ENCODE measurements around the gene PYGB. TPM values are rescaled to one million over a fixed set of nuclear protein-coding genes. Genes with fewer than 3 reads are reported as not detected.
A peak's percentile ranks its signal among the peaks of the same experiment; 100 is the strongest.

The PYGB gene
- total and polyA plus RNA-seq, 4 experiments from 2014 or later = 28.3 to 35.6 (median 34.2) TPM

DNA sequence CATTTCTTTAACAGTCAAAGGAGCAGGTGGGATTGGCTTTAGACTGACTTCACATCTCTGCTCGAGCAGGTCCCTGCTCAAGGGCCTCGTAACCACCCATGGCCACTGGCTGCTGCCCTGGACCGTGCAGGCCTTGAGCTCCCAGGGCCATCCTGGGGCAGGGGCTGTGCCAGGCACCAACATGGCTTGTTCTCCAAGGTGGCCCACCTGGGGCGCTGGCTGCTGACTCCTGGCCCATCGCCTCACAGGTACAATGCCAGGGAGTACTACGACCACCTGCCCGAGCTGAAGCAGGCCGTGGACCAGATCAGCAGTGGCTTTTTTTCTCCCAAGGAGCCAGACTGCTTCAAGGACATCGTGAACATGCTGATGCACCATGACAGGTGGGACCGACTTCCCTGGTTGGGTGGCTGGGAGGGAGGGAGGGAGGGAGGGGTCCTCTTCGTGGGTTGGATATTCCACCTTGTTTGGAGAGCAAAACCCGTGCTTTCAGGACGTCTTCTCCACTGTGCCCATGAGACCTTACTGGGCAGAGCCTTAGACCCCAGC is 46.1 kb downstream of the PYGB start:
- Mint-ChIP-seq H3K27me3 (no peaks in the 10 kb centered on the region), H3K9me3 (no peaks in the 10 kb centered on the region), H3K36me3 (peaks cover 7 to 34% of the 10 kb centered on the region in 2 donors), H3K27ac (peak overlapping the region in 2 of 7 donors; percentile 42 to 68), H3K4me3 (no peak overlapping the region), H3K4me1 (peaks cover 0 to 4% (median 2%) of the 10 kb centered on the region in 4 donors)
- Histone ChIP-seq H3K9me3 (ENCODE audit: control insufficient read depth in 1 of 2, low read length in 2 of 2) (no peaks in the 10 kb centered on the region), H3K27me3 (ENCODE audit: insufficient read depth, low read length) (no peaks in the 10 kb centered on the region), H3K27ac (ENCODE audit: low read depth, low read length) (no peak overlapping the region), H3K4me1 (ENCODE audit: insufficient read depth, low read length) (no peaks in the 10 kb centered on the region), H3K36me3 (ENCODE audit: insufficient read depth, low read length) (peaks cover 5% of the 10 kb centered on the region), H3K4me3 (ENCODE audit: low read length in 2 of 2) (no peak overlapping the region)
- intact Hi-C loops (cut with micrococcal nuclease) = loop anchor here (1.0 to 10.0 kb wide), 2 partner anchors 105 to 299 kb away; partner anchors contain the start of gene APMAP
- ChIA-PET CTCF (ENCODE audit: partially characterized antibody) (interaction anchor here (0.6 to 4.0 kb wide), 6 partner anchors 9 to 300 kb away, joined by 3 to 52 read pairs (median 5); no protein-coding TSS in a partner anchor), POLR2A (ENCODE audit: partially characterized antibody) (no interaction called here)
- DNase-seq = no peak

DNA sequence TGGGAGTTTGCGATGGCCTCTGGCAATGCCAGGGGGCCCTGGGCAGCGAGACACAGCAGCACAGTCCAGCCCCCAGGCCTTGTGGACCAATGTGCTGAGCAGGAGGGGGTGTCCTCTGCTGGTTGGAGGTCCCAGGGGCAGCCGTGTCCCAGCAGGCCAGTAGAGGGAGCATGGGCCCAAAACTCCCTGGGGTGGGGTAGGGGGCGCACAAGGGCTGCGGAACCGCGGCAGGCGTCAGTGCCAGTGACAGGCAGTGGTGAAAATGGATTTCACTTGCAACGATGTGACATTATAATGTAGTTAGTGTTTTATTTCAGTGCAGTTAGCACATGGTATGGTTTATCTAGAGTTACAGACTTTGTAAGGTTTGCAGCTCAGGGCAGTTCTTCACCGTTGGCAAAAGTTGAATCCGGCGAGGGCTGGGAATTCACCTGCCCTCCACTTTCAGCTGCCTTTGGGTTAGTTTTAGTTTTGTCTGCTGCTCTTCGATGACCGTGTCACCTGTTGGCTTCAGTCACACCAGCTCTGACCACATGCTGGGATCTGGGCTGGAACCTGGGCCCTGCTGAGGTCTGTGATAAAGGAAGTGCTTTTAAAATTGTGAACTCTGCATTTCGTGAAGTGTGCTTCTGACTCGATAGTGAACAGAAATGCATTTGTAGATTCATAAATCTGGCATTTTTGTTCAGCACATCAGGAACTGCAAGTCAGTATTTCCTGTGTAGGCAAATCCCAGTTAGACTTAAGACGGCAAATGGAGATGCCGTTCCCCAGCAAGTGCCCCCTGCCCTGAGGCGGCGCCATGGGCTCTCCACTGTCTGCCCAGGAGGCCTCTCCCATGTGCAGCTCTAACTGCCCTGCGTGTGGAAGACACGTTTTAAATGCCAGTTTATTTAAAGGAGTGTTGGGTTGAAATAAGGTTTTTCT is 46.8 kb downstream of the PYGB start:
- Mint-ChIP-seq H3K4me1 (peaks cover 0 to 4% (median 2%) of the 10 kb centered on the region in 4 donors), H3K27ac (peak overlapping the region in 4 of 7 donors; percentile 41 to 72 (median 55)), H3K36me3 (peaks cover 7 to 33% of the 10 kb centered on the region in 2 donors), H3K9me3 (no peaks in the 10 kb centered on the region), H3K27me3 (no peaks in the 10 kb centered on the region), H3K4me3 (no peak overlapping the region)
- Histone ChIP-seq H3K4me1 (ENCODE audit: insufficient read depth, low read length) (no peaks in the 10 kb centered on the region), H3K27ac (ENCODE audit: low read depth, low read length) (no peak overlapping the region), H3K36me3 (ENCODE audit: insufficient read depth, low read length) (peaks cover 5% of the 10 kb centered on the region), H3K27me3 (ENCODE audit: insufficient read depth, low read length) (no peaks in the 10 kb centered on the region), H3K9me3 (ENCODE audit: control insufficient read depth in 1 of 2, low read length in 2 of 2) (no peaks in the 10 kb centered on the region), H3K4me3 (ENCODE audit: low read length in 2 of 2) (no peak overlapping the region)
- ChIA-PET CTCF (ENCODE audit: partially characterized antibody) (interaction anchor here (1.2 to 4.0 kb wide), 9 partner anchors 9 to 1193 kb away, joined by 3 to 52 read pairs (median 5); no protein-coding TSS in a partner anchor), POLR2A (ENCODE audit: partially characterized antibody) (no interaction called here)
- DNase-seq = peak; percentile 33 to 44 (median 42)
- intact Hi-C loops (cut with micrococcal nuclease) = loop anchor here (1.0 to 10.0 kb wide), 2 partner anchors 105 to 300 kb away; partner anchors contain the start of gene APMAP

DNA sequence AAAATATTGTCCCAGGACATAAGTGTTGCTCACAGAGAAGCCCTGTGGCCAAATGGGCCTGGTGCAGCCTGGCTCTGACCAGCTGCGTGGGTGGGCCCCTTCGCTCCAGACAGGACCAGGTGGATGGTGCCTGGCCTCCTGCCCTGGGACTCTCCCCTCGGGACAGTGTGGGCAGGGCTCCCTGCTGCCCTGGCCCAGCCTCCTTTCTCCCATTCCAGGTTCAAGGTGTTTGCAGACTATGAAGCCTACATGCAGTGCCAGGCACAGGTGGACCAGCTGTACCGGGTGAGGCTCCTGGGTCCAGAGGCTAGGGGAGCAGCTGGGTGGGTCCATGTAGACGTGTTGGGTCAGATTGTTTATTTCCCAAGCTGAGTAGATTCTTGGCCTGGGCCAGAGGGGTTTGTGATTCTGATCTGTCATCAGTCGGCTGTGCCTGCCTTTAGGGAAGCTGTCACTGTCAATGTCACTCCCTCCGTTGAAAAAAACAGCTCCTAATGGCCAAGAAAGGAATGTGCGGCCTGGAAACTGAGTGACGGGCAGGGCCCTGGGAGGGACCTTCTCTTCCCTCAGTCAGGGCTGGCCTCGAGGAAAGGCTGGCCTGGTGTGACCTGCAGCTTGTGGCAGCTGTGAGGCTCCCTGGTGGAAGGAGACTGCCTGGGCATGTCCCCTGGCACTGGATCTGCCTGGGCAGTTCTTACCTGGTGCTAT is 47.7 kb downstream of the PYGB start:
- Histone ChIP-seq H3K4me1 (ENCODE audit: insufficient read depth, low read length) (no peaks in the 10 kb centered on the region), H3K27ac (ENCODE audit: low read depth, low read length) (no peak overlapping the region), H3K27me3 (ENCODE audit: insufficient read depth, low read length) (no peaks in the 10 kb centered on the region), H3K9me3 (ENCODE audit: control insufficient read depth in 1 of 2, low read length in 2 of 2) (no peaks in the 10 kb centered on the region), H3K4me3 (ENCODE audit: low read length in 2 of 2) (no peak overlapping the region), H3K36me3 (ENCODE audit: insufficient read depth, low read length) (peaks cover 5% of the 10 kb centered on the region)
- intact Hi-C loops (cut with micrococcal nuclease) = loop anchor here (10.0 kb wide), 1 partner anchor 301 kb away; the partner anchor contains the start of gene APMAP
- Mint-ChIP-seq H3K4me1 (peaks cover 0 to 4% (median 2%) of the 10 kb centered on the region in 4 donors), H3K36me3 (peaks cover 7 to 29% of the 10 kb centered on the region in 2 donors), H3K27me3 (no peaks in the 10 kb centered on the region), H3K27ac (peak overlapping the region in 3 of 7 donors; percentile 12 to 47 (median 32)), H3K4me3 (no peak overlapping the region), H3K9me3 (no peaks in the 10 kb centered on the region)
- POLR2A ChIA-PET (ENCODE audit: partially characterized antibody) = no interaction called here
- peak in 1 of 5 donors; percentile 4 for DNase-seq
- CTCF ChIA-PET (ENCODE audit: partially characterized antibody) = interaction anchor here (0.7 to 4.0 kb wide), 10 partner anchors 8 to 1194 kb away, joined by 3 to 52 read pairs (median 4); no protein-coding TSS in a partner anchor

DNA sequence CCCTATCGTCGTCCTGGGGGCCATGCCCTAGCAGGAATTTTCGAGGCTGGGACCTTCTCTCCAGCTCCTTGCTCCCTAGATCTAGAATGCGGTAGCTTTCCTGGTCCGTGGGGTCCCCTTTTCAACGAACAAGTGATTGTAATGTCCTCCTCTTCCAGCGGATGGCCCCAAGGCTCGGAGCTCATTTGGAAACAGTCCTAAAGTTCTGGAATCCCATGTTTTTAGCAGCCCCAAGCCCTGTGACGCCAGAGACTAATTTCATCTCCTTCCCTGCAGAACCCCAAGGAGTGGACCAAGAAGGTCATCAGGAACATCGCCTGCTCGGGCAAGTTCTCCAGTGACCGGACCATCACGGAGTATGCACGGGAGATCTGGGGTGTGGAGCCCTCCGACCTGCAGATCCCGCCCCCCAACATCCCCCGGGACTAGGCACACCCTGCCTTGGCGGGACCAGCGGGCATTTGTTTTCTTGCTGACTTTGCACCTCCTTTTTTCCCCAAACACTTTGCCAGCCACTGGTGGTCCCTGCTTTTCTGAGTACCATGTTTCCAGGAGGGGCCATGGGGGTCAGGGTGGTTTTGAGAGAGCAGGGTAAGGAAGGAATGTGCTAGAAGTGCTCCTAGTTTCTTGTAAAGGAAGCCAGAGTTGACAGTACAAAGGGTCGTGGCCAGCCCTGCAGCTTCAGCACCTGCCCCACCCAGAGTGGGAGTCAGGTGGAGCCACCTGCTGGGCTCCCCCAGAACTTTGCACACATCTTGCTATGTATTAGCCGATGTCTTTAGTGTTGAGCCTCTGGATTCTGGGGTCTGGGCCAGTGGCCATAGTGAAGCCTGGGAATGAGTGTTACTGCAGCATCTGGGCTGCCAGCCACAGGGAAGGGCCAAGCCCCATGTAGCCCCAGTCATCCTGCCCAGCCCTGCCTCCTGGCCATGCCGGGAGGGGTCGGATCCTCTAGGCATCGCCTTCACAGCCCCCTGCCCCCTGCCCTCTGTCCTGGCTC is 48.5 kb downstream of the PYGB start:
- peaks cover 0 to 4% (median 2%) of the 10 kb centered on the region in 4 donors for H3K4me1 Mint-ChIP-seq
- H3K36me3 ChIP-seq (ENCODE audit: insufficient read depth, low read length) = peaks cover 5% of the 10 kb centered on the region
- POLR2A ChIA-PET (ENCODE audit: partially characterized antibody) = no interaction called here

DNA sequence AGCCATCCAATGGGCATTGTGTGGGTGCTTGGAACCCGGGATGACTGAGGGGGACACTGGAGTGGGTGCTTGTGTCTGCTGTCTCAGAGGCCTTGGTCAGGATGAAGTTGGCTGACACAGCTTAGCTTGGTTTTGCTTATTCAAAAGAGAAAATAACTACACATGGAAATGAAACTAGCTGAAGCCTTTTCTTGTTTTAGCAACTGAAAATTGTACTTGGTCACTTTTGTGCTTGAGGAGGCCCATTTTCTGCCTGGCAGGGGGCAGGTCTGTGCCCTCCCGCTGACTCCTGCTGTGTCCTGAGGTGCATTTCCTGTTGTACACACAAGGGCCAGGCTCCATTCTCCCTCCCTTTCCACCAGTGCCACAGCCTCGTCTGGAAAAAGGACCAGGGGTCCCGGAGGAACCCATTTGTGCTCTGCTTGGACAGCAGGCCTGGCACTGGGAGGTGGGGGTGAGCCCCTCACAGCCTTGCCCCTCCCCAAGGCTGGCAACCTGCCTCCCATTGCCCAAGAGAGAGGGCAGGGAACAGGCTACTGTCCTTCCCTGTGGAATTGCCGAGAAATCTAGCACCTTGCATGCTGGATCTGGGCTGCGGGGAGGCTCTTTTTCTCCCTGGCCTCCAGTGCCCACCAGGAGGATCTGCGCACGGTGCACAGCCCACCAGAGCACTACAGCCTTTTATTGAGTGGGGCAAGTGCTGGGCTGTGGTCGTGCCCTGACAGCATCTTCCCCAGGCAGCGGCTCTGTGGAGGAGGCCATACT is 49.4 kb downstream of the PYGB start:
- H3K4me3 Mint-ChIP-seq = no peak overlapping the region
- H3K36me3 Mint-ChIP-seq = peaks cover 7 to 29% of the 10 kb centered on the region in 2 donors
- H3K9me3 Mint-ChIP-seq = no peaks in the 10 kb centered on the region
- H3K27me3 ChIP-seq (ENCODE audit: insufficient read depth, low read length) = no peaks in the 10 kb centered on the region
- DNase-seq = peak in 1 of 5 donors; percentile 17
- H3K4me1 Mint-ChIP-seq = peaks cover 0 to 4% (median 2%) of the 10 kb centered on the region in 4 donors
- H3K27me3 Mint-ChIP-seq = no peaks in the 10 kb centered on the region
- no peak overlapping the region for H3K27ac ChIP-seq (ENCODE audit: low read depth, low read length)
- peaks cover 5% of the 10 kb centered on the region for H3K36me3 ChIP-seq (ENCODE audit: insufficient read depth, low read length)
- ChIA-PET CTCF (ENCODE audit: partially characterized antibody) (no interaction called here), POLR2A (ENCODE audit: partially characterized antibody) (no interaction called here)
- H3K9me3 ChIP-seq (ENCODE audit: control insufficient read depth in 1 of 2, low read length in 2 of 2) = no peaks in the 10 kb centered on the region
- H3K27ac Mint-ChIP-seq = peak overlapping the region in 1 of 7 donors; percentile 42
- no peaks in the 10 kb centered on the region for H3K4me1 ChIP-seq (ENCODE audit: insufficient read depth, low read length)
- no peak overlapping the region for H3K4me3 ChIP-seq (ENCODE audit: low read length in 2 of 2)
- intact Hi-C loops (cut with micrococcal nuclease) = loop anchor here (10.0 kb wide), 1 partner anchor 303 kb away; the partner anchor contains the start of gene APMAP

More for the DNA sequence above, 48.5 kb downstream of the PYGB start:
- peak; percentile 7 to 32 (median 15) for DNase-seq
- Histone ChIP-seq H3K27ac (ENCODE audit: low read depth, low read length) (no peak overlapping the region), H3K4me3 (ENCODE audit: low read length in 2 of 2) (no peak overlapping the region), H3K27me3 (ENCODE audit: insufficient read depth, low read length) (no peaks in the 10 kb centered on the region), H3K4me1 (ENCODE audit: insufficient read depth, low read length) (no peaks in the 10 kb centered on the region), H3K9me3 (ENCODE audit: control insufficient read depth in 1 of 2, low read length in 2 of 2) (no peaks in the 10 kb centered on the region)
- peaks cover 7 to 32% of the 10 kb centered on the region in 2 donors for H3K36me3 Mint-ChIP-seq
- CTCF ChIA-PET (ENCODE audit: partially characterized antibody) = interaction anchor here (0.7 to 4.0 kb wide), 7 partner anchors 7 to 1195 kb away, joined by 3 to 52 read pairs (median 5); no protein-coding TSS in a partner anchor
- H3K4me3 Mint-ChIP-seq = no peak overlapping the region
- peak overlapping the region in 4 of 7 donors; percentile 32 to 62 (median 44) for H3K27ac Mint-ChIP-seq
- H3K9me3 Mint-ChIP-seq = no peaks in the 10 kb centered on the region
- intact Hi-C loops (cut with micrococcal nuclease) = loop anchor here (10.0 kb wide), 1 partner anchor 302 kb away; the partner anchor contains the start of gene APMAP
- H3K27me3 Mint-ChIP-seq = no peaks in the 10 kb centered on the region

Data from CD4-positive, alpha-beta memory T cell (primary cell).